OCI-LY7 (cell line): ENCODE measurements around the gene KCNAB3.

Experiments
- CTCF ChIP-seq: fragments of 200-600 bp; sonication (generic); conservative IDR thresholded peaks from 2 replicates; pipeline ENCODE4 v1.5.1; 2014; ENCODE audit warnings: mild to moderate bottlenecking, antibody characterized with exemption, low read length, moderate library complexity, mixed read lengths
- EZH2phosphoT487 ChIP-seq: fragments of 200-600 bp; sonication (generic); IDR thresholded peaks from 2 replicates; pipeline ENCODE4 v1.6.1; 2018; ENCODE audit warnings: low read depth, borderline replicate concordance, mild to moderate bottlenecking, mixed run types, antibody characterized with exemption, low read length, moderate library complexity, mixed read lengths

DNA sequence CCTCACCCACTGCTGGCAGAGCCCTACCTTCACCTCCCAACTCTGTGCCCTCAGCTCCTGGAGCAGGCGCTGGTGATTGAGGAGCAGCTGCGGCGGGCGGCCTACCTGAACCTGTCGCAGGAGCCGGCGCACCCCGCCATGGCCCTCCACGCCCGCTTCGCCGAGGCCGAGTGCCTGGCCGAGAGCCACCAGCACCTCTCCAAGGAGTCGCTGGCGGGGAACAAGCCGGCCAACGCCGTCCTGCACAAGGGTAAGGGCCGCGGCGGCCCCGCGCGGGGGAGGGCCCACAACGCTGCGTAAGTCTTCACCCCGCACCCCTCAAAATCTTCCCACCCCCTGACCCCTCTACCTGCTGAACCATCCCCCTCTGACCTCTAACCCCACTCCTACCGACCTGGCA is 20.6 kb downstream of the KCNAB3 start:
- TF ChIP-seq CTCF (no peak), EZH2phosphoT487 (no peak)
